ENCODE data around the gene SEMA3F. TPM values are rescaled to one million over a fixed set of nuclear protein-coding genes. Genes with fewer than 3 reads are reported as not detected.

The SEMA3F gene
- total and polyA plus RNA-seq, 2 donors (not counting 3 experiments of a cell fraction or from before 2014, with no cell fraction given) = 65.8 to 99.1 TPM

- dilution Hi-C loops (cut with MboI; ENCODE audit: extremely low pct_ligation_motif_present, low sequenced_read_pairs) = no loop called here
- Histone ChIP-seq H4K20me1 (replicated peaks; ENCODE audit: control insufficient read depth, extremely low read depth, insufficient read depth, low read length) (no peaks in the 10 kb centered on the region), H3K4me1 (ENCODE audit: control insufficient read depth, extremely low read depth, insufficient read depth, low read length) (peaks cover 13% of the 10 kb centered on the region), H3K9me3 (replicated peaks; ENCODE audit: control insufficient read depth, insufficient read depth, low read length) (no peaks in the 10 kb centered on the region), H3K4me3 (replicated peaks in 1 of 3; ENCODE audit: insufficient read depth in 1 of 3, low read depth in 1 of 3, low read length in 3 of 3) (no peak overlapping the region), H3K36me3 (ENCODE audit: control insufficient read depth in 2 of 2, extremely low read depth in 1 of 2, insufficient read depth in 2 of 2, low read length in 2 of 2) (no peaks in the 10 kb centered on the region), H3K9me1 (replicated peaks; ENCODE audit: control insufficient read depth, extremely low read depth, insufficient read depth, low read length) (no peaks in the 10 kb centered on the region), H3K4me2 (ENCODE audit: insufficient read depth, low read length) (no peak overlapping the region), H3K27ac (ENCODE audit: insufficient read depth, low read depth, low read length) (no peak overlapping the region), H3K9ac (replicated peaks; ENCODE audit: extremely low read depth, insufficient read depth, low read length) (no peak overlapping the region), H3K79me2 (ENCODE audit: control insufficient read depth, insufficient read depth, low read length) (peaks cover 2% of the 10 kb centered on the region), H3K27me3 (ENCODE audit: control insufficient read depth in 2 of 2, insufficient read depth in 2 of 2, low read length in 2 of 2) (no peaks in the 10 kb centered on the region), H2AFZ (ENCODE audit: low read depth, low read length) (no peak overlapping the region)
- intact Hi-C loops (cut with micrococcal nuclease) = no loop called here
- no peak for TF ChIP-seq GATA2 (IDR thresholded peaks at IDR 0.05; ENCODE audit: insufficient read depth, insufficient read length, low read depth, low read length)
- TF ChIP-seq POLR2A (IDR thresholded peaks at IDR 0.05; ENCODE audit: low read depth, low read length) = no peak
- TF ChIP-seq, protein P1, sequence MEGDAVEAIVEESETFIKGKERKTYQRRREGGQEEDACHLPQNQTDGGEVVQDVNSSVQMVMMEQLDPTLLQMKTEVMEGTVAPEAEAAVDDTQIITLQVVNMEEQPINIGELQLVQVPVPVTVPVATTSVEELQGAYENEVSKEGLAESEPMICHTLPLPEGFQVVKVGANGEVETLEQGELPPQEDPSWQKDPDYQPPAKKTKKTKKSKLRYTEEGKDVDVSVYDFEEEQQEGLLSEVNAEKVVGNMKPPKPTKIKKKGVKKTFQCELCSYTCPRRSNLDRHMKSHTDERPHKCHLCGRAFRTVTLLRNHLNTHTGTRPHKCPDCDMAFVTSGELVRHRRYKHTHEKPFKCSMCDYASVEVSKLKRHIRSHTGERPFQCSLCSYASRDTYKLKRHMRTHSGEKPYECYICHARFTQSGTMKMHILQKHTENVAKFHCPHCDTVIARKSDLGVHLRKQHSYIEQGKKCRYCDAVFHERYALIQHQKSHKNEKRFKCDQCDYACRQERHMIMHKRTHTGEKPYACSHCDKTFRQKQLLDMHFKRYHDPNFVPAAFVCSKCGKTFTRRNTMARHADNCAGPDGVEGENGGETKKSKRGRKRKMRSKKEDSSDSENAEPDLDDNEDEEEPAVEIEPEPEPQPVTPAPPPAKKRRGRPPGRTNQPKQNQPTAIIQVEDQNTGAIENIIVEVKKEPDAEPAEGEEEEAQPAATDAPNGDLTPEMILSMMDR (IDR thresholded peaks at IDR 0.05; ENCODE audit: extremely low read depth in 1 of 2, insufficient read depth in 1 of 2, low read depth in 1 of 2, low read length in 2 of 2) = no peak
- no peak for TF ChIP-seq MYC (IDR thresholded peaks at IDR 0.05; ENCODE audit: low read depth, low read length)
- no peak for TF ChIP-seq MAX (IDR thresholded peaks at IDR 0.05; ENCODE audit: insufficient read depth, insufficient read length)
- TF ChIP-seq JUN (IDR thresholded peaks at IDR 0.05; ENCODE audit: borderline replicate concordance, insufficient read depth, insufficient read length, low read depth) = no peak
- DNase-seq (ENCODE audit: low read depth, low spot score) = no peak
- FAIRE-seq = no peak
- ChIA-PET CTCF (interaction anchor here (1.2 to 10.5 kb wide), 5 partner anchors 12 to 44 kb away, joined by 4 to 314 read pairs (median 98); partner anchors contain the start of gene GNAT1), POLR2A (interaction anchor here (0.6 to 1.0 kb wide), 2 partner anchors 13 to 22 kb away, joined by 3 to 6 read pairs; no protein-coding TSS in a partner anchor)
- BruUV-seq (replicated peaks) = no TSS peak
These were observed 75.6 kb downstream of the SEMA3F start for GRCh38 chr3:50230794-50231125.

Measured in endothelial cell of umbilical vein (primary cell).